HG03095 (cell line): ENCODE data around the gene PPT2.

ENCODE experiments used
- ATAC-seq: cut with Tn5 transposase; IDR thresholded peaks from one replicate; pipeline ENCODE4 v1.9.1; 2021; ENCODE audit warnings: moderate library complexity; ENCODE audit not compliant: unreplicated experiment

PPT2 gene

DNA sequence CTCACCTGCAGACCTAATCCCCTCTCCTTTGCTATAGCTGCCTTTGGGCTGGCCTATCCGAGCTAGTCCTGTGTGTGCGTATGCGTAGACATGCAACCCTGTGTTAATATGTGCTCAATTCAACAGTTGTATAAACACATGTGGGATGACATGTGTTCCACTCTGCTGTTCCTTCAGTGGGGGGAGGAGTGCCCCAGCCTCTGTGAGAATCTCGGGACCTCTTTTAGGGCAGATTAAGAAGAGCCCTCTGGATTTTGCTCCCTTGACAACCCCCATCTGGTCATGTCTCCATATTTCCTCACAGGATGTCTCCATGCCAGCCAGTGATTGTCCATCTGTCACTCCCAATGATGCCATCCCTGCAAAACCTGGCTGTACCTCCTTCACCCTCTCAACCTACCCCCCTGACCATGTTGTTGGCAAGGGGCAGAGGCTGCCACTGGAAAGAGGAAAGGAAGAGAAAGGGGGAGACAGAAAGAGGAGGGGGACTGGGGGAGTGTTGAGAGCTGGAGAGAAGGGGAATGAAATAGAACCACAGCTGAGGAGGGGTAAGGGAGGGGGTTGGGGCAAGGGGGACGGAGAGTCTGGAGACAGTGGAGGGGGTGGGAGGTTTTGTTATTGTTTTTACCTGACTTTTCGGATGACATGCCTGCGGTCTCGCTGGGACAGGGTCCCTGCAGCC lies 2.6 kb upstream of the PPT2 start:
- ATAC-seq: no peak

GRCh38 chr6:32151863-32152768 lies 1.8 kb upstream of the PPT2 start, which contains the start of gene PRRT1:
Gene PRRT1, minus strand, starts transcription at chr6:32151939. Its CDS starts 112 bp downstream, at chr6:32151827.
- no peak for ATAC-seq

DNA sequence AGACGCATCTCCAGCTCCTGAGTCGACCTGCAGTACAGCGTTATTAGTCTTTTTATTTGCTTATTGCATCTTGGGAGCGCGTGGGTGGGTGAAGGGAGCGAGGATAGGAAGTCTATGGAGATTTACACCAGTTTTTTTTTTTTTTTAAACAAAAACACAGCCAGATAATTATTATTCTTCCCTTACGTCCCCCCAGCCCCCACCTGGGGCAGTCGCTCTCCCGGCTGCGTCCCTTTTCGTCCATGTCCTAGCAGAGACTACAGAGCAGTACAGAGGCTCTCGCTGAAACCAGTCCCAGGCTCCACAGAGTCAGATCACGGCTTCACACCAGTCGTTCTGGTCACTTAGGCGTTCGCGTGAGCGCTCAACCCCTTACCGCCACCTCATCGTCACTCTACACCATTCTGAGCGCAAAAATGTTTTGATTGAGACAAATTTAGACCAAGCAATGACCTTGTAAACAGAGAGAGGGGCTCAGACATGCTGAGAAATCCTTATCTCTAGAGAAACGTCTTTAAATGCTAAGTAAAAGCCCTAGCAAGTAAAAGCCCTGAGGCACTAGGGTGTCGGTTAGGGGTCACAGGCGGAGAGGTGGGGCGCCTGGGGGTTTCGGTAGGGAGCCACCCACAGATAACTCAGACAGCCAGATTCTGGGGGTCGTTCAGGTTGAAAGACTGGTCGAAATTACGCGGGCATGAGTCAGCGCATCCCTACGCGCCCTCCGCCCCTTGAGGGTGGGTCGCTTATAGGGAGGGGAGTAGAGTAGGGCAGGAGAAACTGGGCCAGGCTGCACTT lies 975 bp upstream of the PPT2 start:
- no peak for ATAC-seq

GRCh38 chr6:32154514-32155161 lies 697 bp downstream of the PPT2 start:
- ATAC-seq: no peak

- no peak for ATAC-seq
Observed at GRCh38 chr6:32156891-32157290, 3.0 kb downstream of the PPT2 start.

GRCh38 chr6:32158052-32158451 lies 4.1 kb downstream of the PPT2 start:
- no peak for ATAC-seq

DNA sequence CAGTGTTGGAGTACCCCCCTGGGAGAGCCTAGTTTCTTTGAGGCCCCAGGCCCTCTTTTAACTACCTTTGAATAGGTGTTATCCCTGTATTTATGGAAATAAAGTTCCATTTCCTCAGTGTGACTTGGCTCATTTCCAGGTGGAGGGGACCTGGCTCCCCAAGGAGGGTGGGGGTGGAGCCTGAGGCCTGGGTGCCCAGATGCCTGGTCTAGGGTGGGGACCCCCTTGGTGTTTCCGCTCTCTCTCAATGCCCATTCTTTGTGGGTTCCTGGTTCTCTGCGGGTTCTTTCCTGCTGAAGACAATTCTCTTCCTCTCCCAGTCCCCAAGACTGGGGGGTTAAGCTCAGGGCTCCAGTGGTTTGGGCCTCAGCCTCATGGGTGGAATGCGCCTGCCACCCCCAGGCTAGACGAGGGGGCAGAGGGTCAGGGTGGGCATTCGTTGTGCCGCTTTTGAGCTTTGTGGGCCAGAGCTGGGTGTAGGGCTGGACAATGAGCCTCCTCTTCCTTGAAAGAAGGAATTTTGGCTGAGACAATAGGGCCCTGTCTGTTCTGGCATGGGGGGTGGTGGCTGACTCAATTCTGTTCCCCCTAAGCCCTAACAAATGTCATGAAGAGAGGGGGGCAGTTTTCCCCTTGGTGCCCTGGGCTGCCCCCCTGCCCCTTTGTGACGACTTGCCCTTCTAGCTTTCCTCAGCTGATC lies 9.8 kb downstream of the PPT2 start:
- no peak for ATAC-seq

GRCh38 chr6:32164295-32164694 lies 10.4 kb downstream of the PPT2 start, which contains the start of gene EGFL8:
Gene EGFL8, plus strand, starts transcription at chr6:32164595. Its CDS starts 1,571 bp downstream, at chr6:32166166.
- no peak for ATAC-seq

DNA sequence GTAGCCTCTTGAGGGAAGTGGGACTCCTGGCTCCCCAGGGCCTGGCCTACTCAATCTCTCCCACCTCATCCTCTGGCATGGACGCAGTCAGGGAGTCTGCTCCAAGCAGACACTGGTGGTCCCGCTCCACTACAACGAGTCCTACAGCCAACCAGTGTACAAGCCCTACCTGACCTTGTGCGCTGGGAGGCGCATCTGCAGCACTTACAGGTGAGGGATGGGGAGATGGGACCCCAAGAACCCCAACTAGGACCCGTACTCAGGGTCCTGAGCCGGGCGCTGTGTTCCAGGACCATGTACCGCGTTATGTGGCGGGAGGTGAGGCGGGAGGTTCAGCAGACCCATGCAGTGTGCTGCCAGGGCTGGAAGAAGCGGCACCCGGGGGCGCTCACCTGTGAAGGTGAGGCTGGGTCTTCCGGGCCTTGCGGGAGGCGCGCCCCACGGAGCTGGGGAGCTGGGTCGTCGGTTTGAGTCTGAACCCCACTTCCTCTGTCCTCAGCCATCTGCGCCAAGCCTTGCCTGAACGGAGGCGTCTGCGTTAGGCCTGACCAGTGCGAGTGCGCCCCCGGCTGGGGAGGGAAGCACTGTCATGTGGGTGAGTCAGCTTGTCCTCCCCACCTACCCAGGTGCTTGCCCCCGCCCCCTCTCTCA lies 12.6 kb downstream of the PPT2 start:
- ATAC-seq: no peak

GRCh38 chr6:32167154-32167760 lies 13.3 kb downstream of the PPT2 start:
- ATAC-seq: no peak

- ATAC-seq: no peak
Observed at GRCh38 chr6:32167761-32168262, 13.9 kb downstream of the PPT2 start.

GRCh38 chr6:32168350-32168749 lies 14.4 kb downstream of the PPT2 start:
- ATAC-seq: no peak

GRCh38 chr6:32168807-32169591 lies 15.1 kb downstream of the PPT2 start:
- no peak for ATAC-seq

DNA sequence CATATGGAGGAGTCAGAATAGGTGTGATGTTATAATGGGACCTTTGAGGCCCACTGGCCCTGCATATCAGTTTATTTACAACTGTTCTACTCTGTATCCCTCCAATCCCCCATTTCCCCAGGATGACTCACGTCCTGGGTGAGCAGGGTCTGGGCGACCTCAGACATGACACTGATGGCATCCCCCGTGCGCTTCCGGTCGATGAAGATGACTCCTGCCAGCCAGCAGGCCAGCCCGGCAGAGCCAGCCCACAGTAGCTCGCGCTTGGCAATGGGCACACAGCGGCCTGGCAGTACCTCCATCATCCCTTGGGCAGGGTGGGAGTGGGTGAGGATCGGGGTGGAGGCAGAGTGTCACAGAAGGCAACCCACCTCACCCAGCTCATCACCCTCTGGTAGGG lies 16.4 kb downstream of the PPT2 start:
- no peak for ATAC-seq

- ATAC-seq: no peak
Observed at GRCh38 chr6:32171234-32171633, 17.3 kb downstream of the PPT2 start.

GRCh38 chr6:32173051-32173727 lies 19.2 kb downstream of the PPT2 start:
- ATAC-seq: no peak

- ATAC-seq: no peak
Observed at GRCh38 chr6:32174416-32174815, 20.5 kb downstream of the PPT2 start.

DNA sequence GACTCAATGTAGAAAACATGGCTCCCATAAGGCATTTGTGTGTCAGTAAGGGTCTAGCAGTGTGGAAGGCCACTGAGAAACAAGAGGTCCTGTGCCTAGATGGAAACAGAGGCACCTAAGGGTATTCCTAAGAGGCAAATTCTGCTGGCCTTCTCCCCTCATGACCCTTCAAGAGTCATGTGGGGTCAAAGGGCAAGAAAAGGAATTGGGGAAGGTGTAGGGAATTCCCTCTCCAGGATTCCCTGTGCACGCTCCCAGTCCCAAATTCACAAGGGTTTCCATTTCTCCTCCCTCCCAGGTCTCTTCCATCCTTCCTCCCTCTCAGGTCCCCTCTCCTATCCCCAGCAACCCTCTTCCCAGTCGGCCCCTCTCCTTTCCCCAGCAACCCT lies 21.4 kb downstream of the PPT2 start:
- ATAC-seq: no peak
